ENCODE measurements around the gene LHPP.

Gene LHPP

DNA sequence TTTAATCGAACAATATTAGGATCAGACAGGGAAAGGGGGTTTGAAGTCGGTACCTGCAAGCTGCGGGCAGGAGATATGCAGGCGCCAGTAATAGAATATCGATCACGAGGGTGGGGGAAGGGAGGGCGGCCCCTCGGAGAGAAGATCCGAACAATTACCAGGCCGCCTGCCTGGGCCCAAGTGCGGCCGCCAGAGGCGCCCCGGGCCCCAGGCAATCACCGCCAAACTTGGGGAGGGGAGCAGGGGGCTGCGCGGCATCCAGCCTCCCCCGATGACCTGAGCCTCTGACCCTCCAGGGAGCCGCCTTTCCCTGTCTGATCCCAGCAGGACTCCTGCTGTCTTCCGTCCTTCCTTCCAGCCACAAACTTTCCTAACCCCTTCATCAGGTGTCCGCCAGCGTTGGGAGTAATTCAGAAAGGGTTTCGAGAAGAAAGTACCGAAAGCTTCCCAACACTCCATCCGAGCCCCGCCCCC, 12.9 kb upstream of the LHPP start:
- DNase-seq: no peak

DNA sequence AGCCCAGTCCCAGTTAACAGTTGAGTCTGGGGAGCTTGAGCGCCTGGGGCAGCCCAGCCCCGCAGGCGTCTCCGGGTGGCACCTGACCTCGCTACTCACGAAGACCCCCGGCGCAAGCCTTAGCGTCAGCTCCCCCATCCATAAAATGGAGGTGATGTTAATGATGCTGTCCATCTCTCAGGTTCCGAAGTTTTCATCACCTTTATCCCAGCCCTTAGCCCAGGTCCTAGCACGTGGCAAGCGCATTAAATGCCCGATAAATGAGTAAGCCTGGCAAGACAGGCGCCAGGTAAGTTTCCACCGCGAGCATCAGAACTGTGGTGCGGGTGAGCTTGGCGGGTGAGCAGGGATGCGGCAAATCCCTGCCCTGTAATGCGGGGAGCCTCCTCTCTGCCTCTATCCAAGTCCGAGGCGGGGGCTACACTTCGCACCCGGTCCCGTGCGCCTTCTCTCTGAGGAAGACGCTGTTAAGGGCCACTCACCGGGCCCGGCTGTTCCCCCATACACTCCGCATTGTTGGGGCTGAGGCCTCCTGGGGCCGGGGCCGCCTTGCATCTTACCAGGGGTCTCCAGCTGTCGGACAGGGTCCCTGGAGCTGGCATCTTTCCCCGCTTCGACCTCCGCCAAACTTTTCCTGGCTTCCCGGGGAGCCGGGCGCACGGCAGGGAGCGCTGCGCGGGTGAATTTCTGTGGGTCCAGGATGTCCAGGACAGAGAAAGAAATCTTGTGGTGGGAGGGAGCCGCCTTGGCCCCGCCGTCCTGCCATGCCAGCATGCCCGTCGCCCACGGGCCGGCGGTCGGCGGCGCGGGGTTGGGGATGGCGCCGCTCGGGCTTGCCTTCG, 12.2 kb upstream of the LHPP start:
- DNase-seq: no peak

DNA sequence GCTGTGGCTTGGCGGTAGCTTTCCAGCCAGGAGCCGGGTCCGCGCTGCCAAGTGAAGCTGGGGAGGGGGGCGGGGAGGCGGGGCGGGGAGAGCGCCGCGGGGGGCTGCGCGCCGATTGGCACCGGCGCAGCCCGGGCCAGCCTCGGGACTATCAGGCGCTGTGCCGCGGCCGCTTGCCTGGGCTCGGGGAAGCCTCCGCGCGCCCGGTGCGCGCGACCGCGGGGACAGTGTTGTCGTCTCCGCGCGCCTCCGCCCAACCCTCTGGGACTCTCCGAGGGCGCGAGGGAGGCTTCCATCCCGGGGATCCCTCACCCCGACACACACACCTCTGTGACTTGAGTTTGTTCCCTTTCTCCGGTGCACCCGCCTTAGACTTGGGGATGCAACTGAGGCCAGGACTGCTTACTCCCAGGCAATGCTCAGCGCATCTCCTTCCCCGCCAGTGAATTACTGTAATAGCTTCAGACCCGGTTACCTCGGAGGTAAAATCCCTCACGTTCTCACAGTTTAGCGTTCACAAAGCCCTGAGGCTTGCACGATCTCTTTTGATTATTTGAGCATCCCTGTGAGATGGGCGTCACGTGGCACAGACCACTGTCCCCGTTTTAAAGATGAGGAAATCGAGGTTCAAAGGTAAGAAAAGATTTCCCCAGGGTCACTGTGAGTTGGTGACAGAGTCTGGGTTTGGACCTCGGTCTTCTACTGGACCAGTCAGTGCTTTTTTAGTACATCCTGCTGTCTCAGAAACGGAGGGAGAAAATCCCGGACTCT, 11.4 kb upstream of the LHPP start, which contains the start of gene NKX1-2:
TSS of gene NKX1-2 (minus strand) at position 24 of the 771 bp plus-strand sequence. CDS start 92 bp downstream, outside the sequence.
- DNase-seq: no peak

DNA sequence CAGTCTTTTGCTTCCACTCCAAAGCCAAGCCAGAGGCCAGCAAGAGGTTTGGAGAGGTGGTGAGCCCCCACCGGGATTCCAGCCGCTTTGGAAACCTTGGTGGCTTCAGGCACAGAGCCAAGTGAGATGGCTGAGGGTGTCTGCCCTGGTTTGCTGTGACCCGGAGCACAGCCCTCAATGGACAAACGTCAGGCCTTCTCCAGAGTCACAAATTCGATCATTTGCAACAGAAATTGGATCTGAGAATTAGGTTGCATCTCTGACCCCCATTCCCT, 10.9 kb upstream of the LHPP start:
- DNase-seq: no peak

DNA sequence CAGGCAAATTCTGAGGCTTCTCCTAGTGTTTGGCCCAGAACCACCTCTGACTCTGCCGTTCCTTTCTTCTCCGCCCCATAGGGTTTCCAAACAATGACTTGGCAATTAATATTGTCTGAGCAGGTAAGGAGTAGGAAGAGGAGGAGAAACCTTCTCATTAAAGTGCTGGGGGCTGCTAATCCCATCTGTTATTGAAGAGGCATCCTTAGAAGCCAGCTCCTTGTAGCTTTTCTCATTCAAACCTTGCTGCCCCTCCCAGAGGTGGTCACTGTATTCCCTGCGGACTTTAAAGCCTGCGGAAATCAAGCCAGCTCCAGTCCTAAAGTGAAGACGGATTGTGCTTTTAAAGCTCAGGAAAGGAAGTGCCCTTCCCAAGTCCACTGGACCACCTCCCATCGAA, 10.3 kb upstream of the LHPP start:
- no peak for DNase-seq

DNA sequence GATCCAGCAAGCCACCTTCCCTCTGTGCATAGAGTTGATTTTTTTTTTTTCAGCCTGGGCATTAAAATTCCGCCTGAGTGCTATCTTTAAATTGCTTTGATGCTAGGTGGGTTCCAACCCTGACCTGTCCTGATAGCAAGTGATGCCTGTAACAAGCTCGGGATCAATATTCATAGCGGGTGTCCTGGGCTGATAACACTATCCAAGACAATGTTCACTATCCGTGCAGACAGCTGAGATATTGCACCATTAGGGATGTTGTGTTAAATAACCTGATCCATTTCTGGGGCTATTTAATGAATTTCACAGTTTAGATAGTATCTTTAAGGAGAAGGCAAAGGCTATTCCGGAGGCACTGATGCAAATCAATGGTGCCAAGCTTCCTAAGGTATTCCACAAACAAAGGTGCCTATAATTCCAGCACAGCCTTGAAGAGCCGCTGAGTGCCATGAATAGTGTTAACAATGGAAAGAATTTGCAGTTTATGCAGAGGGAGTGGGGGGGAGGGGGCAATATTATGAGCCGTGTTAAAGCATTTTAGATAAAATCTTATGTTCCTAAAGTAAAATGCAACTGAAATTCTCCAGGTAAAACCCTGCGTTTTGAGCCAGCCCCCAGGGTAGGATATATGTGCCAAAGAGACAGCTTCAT, 7.5 kb upstream of the LHPP start:
- DNase-seq: no peak

DNA sequence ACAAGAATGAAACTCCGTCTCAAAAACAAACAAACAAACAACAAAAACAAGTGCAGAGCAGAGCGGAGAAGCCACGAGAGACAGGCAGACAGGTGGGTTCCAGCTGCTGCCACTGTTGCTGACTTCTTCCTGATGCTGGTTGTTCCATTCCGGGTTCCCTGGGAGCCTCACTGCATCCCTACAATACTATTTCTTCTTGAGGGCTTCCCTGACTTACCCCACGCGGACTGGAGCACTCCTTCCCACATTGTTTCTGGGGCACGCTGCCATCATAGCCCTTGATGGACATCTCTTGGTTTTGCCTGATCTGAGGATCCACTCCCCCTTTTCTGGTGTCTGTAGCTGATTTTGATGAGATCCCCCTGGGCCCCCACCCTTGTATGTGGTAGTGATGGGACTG, 6.2 kb upstream of the LHPP start:
- no peak for DNase-seq

DNA sequence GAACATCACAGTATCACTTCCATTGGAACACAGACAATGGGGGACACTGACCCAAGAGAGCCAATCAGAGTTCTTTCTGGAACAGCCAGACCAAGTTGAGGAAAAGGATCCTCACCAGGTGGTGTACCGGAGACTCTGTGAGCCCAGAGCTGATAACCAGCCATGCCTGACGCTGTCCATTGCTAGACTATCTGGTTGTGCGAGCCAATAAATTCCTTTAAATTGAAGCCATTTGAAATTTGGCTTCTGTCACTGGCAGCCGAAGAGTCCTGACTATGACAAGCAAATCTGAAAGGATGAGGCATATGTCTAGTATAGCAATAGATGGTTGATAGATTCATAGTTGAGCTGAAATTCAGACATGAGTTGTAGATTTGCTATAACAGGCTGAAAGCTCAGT, 3.1 kb upstream of the LHPP start:
- DNase-seq: no peak

DNA sequence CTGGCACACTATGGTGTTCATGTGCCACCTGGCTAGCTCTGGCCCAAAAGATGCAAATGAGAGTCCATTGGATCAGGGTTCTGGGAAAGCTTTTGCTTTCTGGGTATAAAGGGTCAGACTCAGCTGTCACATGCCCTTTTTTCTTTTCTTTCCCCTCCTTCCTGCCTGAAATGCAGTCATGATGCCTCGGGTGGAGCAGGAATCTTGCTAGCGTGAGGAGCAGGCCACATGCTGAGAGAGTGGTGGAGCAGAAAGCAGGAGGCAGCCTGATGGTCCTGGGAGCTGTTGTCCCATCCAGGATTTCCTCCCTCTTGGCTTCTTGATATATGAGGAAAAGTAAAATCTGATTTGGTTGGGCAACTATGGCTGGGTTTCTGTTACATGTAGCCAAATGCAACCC, 2.7 kb upstream of the LHPP start:
- DNase-seq: no peak

DNA sequence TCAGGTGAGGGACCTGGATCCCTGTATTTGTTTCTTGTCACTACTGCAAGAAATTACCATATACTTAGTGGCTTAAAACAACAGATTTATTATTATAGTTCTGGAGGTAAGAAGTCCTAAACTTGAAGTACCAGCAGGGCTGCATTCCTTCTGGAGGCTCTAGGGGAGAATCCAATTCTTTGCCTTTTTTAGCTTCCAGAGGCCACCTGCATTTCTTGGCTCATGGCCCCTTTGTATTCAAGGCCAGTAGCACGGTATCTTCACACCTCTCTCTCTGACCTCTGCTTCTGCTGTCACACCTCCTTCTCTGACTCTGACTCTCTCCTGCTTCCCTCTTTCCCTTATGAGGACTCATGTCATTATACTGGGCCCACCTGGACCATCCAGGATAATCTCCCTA, 2.2 kb upstream of the LHPP start:
- no peak for DNase-seq

DNA sequence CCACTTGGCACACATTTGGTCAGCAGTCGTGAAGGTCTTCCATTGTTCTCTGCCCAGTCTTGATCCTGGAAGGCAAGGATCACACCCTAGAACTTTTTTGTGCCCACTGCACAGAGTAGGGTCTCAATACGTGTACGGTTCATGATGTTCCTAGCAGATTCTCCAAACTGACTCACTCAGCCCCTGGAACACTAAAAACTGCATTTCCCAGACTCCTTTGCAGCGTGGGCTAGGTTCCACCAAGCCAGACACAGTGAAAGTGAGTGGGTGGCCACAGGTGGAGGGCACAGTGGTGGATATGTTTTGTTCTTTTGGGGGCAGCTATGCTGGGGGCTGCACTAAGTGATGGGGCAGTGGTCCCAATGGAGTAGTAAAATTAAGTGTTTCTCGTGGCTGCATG, 1.5 kb upstream of the LHPP start:
- DNase-seq: no peak

DNA sequence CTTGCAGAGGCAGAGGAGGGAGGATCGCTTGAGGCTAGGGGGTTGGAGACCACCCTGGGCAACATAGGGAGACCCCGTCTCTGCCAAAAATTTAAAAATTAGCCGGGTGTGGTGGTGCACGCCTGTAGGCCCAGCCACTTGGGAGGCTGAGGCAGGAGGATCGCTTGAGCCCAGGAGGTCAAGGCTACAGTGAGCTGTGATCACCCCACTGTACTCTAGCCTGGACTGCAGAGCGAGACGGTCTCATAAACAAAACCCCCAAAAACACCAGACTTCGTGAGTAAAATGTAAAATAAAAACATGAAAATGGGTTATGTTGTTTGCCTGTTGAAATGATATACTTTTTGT, 699 bp downstream of the LHPP start:
- DNase-seq: no peak

DNA sequence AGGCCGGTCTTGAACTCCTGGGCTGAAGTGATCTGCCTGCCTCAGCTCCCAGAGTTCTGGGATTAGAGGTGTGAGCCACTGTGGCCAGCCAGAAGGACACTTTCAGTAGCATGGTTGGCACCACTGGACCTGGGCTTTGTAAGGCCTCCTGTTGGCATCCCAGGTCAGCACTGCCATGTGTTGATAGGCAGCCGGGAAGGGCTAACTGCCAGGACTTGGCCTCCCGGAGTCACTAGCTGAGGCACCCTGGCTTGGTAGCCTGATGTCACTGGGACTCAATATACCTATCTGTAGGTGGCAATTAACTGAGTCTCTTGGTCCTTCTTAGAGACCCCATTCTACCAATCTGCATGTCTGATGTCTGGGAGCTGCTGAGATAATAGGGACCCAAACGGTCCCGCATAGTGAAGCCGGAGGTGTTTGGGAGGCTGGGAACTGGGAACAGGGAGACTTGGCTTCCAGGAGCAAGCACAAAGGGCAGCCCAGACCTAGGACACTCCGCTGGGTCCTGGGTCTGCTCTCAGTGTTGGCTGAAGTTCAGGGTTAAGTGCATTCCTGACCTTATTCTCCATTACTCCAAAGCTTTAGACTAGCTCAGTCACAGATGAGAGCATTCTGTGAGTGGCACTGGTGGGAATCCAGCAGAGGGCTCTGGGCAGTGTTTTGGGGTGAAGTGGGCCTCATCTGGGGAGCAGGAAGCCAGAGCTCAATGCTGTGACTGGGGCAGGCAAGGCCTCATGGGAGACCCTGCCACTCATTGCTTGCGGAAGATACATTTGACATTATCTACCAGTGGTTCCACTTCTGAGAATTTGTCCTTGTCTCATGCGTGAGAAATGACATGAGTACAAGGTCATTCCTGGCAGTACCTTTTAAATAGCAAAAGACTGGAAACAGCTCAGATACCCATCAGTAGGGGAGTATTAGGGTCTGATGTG, 2.7 kb downstream of the LHPP start:
- DNase-seq: no peak

DNA sequence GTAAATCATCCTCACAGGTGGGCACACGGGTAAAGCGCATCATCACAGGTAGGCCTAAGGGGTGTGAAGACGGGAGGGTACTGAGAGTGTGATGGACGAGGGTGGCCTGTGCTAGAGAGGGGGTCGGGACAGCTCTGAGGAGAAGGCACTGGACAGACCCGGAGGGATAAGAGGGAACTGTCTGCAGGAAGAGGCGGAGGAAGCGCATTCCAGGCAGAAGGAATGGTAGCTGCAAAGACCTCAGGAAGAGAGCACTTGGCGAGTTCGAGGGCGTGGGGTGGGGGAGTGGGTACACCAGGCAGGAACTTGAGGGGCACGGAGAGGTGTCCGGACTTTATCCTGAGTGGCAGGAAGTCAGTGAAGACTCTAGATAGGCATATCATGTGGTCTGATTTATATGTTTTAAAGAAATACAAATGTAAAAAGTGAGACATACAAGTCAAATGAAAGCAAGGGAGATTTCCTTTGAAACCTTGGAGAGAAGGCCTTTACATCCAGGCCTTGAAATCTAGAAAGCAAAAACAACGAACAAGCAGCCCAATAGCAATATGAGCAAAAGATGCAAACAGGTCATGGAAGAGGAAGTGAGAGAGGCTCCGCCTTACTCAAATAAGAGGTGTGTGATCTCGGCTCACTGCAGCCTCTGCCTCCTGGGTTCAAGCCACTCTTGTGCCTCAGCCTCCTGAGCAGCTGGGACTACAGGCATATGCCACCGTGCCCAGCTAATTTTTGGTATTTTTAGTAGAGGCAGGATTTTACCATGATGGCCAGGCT, 3.6 kb downstream of the LHPP start:
- no peak for DNase-seq

DNA sequence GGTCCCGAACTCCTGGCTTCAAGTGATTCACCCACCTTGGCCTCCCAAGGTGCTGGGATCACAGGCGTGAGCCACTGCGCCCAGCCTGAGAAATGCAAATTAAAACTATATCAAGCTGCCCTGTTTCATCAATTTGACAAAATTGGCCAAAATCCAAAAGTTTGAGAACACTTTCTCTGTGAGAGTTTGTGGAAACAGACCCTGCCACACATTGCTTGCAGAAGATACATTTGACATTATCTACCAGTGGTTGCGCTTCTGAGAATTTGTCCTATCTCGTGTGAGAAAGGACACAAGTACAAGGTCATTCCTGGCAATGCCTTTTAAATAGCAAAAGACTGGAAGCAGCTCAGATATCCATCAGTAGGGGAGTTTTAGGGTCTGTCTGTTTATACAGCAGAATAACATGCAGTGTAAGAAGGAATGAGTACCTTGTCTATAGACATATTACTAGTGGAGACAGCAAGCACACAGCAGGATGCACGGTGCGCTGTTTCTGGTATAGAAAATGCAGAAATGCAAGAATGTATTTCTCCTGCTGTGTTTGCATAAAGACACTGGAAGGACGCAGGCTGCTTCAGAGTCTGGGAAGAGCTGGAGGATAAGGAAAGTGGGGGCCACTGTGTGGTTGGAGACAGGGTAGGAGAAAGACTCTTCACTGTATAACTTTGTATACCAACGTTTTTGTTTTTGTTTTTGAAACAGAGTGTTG, 4.3 kb downstream of the LHPP start:
- DNase-seq: no peak

DNA sequence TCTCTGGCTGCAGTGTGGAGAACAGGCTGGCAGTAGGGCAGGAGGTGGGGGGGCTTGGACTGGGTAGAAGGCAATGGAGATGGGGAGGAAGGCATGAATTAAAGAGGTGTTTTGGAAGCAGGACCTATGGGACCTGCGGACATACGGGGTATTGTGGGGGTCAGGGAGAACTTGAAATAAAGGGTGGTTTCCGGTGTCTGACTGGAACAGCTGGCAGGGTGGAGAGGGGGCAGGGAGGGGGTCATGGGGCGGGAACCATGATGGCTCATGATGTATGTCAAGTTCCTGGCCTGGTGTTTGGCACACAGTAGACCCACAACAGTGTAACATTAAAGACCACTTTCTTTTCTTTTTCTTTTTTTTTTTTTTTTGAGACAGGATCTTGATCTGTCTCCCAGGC, 5.5 kb downstream of the LHPP start:
- DNase-seq: no peak

DNA sequence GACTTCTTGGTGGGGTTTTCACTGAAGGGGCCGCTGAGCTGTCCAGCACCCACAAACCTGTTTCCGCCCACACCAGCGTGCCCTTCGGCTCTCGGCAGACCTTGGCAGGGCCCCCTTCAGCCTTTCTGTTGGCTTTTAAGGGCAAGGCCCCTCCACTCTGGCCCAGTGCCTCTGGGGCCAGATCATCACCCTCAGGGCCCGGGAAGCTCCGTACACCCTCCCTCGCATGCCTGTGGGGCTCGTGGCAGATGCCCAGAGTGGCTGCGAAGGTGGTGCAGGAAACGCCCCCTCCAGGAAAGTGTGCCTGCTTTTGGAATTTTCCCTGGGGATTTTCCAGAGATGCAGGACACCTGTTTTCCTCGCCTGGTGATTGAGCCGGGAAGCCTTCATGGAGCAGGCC, 7.0 kb downstream of the LHPP start:
- no peak for DNase-seq

DNA sequence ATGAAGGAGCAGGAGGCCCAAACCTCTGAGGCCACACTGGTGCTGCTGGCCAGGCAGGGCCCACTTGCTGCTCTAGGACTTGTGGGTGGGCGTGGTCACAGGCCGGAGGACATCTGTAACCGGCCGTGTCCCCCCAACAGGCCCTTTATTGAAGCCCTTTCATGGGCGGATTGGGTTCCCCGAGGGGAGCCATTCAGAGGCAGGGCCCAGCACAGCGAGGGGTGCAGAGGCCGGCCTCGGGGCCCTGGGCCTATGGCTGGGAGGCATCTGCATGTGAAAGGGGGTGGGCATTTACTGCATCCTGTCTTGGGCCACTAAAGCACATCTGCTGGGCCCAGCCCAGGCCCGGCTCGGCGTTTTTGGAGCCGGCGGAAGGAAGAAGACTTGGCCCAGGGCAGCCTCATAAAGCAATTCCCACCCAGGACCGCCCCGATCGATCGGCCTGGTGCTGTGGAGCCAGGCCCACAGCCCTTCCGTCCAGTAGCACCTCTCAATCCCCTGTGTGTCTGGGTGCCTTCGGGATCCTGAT, 8.4 kb downstream of the LHPP start:
- no peak for DNase-seq

DNA sequence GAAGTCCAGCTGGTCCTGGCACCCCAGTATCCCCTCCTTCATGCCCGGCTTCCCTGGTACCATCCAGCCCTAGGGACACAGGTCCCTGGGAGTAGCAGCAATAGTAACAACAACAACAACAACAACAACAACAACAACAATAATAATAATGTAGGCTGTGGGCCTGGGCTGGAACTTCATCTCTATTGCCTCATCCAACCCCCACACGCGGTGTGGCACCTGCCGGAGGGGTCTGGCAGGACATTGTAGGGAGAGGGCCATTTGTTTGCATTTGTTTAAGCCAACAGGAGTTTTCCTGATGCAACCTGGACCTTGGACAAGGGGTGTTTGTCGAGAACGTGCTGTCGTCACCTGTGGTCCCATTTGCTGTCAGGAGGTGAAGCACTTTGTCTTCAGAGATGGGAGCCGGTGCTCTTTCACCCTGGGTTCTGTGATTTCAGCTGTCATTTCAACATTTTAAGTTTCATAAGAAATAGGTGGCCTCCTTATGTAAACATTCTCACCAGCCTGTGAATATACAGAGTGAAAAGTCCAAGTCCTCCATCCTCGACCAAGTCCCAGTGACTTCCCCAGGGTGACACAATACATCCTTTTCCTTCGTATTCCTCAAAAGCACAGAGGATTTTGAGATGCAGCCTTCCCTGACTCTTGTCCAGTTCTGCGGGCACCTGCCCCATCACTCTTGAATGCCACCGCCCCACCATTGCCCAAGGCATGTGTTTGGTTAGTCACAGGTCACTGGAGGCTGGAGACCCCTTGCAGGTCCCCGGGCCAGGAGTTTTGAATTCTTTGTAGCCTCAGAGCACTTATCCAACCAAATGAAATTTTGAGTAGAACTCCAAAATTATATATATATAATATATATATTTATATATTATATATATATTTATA, 9.2 kb downstream of the LHPP start:
- DNase-seq: no peak

DNA sequence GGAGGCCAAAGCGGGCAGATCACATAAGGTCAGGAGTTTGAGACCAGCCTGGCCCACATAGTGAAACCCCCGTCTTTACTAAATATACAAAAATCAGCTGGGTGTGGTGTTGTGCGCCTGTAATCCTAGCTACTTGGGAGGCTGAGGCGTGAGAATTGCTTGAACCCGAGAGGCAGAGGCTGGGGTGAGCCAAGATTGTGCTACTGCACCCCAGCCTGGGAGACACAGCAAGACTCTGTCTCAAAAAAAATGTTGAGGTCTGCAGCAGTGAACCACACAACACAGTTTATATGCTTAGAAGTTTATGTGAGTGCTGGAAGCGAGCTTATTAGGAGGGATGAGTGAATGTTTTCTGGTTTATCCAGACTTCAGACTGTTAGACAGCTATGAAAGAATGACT, 10.4 kb downstream of the LHPP start:
- no peak for DNase-seq

Measured in suppressor macrophage treated with lipopolysaccharide for 4 hours (primary cell).